GM12878 (cell line): Measurements from ENCODE around the gene LIMD2. TPM values are rescaled to one million over a fixed set of nuclear protein-coding genes. Genes with fewer than 3 reads are reported as not detected.
A peak's percentile ranks its signal among the peaks of the same experiment; 100 is the strongest.

ENCODE experiments used
- ATAC-seq: fragments of 200-7000 bp; cut with Tn5 transposase; 3 replicates; pipeline ENCODE4 v1.9.1; 2020; ENCODE audit warnings: mild to moderate bottlenecking, moderate library complexity
- BruUV-seq: library from RNA; stranded (reverse); fragments of 400-500 nt; replicated peaks from 2 replicates; lab custom pipeline; 2021; lab: Mats Ljungman, UMichigan
- CTCF ChIA-PET: fragments of 300-600 bp; sonication (Branson Sonifier 250); formaldehyde crosslinking; extraction: SDS; loops from one replicate; lab custom pipeline; 2021; ENCODE audit warnings: inconsistent platforms; lab: Yijun Ruan, JAX
- POLR2A ChIA-PET: fragments of 350-600 bp; formaldehyde crosslinking; extraction: SDS; loops from one replicate; lab custom pipeline; 2021; ENCODE audit warnings: inconsistent platforms; lab: Charles Lee
- RAD21 ChIA-PET: fragments of 300-600 bp; sonication (Branson Sonifier 250); formaldehyde crosslinking; loops from one replicate; lab custom pipeline; 2023; ENCODE audit warnings: antibody characterized with exemption; ENCODE audit not compliant: unreplicated experiment; lab: Charles Lee
- SMC1A ChIA-PET: fragments of 300-600 bp; sonication (Branson Sonifier 250); formaldehyde crosslinking; loops from one replicate; lab custom pipeline; 2023; ENCODE audit not compliant: unreplicated experiment, uncharacterized antibody; lab: Charles Lee
- DNase-seq: peaks from one replicate; pipeline ENCODE4 v3.0.0-alpha.2; 2011; ENCODE audit warnings: low read depth, low spot score
- FAIRE-seq: peaks from 3 replicates; lab custom pipeline; 2011; peaks lifted over from hg19 to GRCh38; lab: Jason Lieb, UNC
- H2AFZ ChIP-seq: 2 replicates; pipeline ENCODE4 v1.6.0; 2011; ENCODE audit warnings: low read depth, low read length, control low read depth; ENCODE audit not compliant: control insufficient read depth
- H3K27ac ChIP-seq: 2 replicates; pipeline ENCODE4 v1.5.1; 2011; ENCODE audit warnings: control low read depth; ENCODE audit not compliant: control insufficient read depth, insufficient read depth
- H3K27me3 ChIP-seq, 2 experiments: replicated peaks in 1 of 2; 2 replicates each; pipeline versions ENCODE4 v1.6.0 to v1.6.1; 2011; ENCODE audit warnings: low read length in 1 of 2; ENCODE audit not compliant: control insufficient read depth in 2 of 2, insufficient read depth in 2 of 2
- H3K36me3 ChIP-seq, 2 experiments: 2 replicates each; pipeline ENCODE4 v1.5.1; 2011; ENCODE audit warnings: low read length in 1 of 2; ENCODE audit not compliant: control insufficient read depth in 2 of 2, insufficient read depth in 2 of 2
- H3K4me1 ChIP-seq: 2 replicates; pipeline ENCODE4 v1.6.1; 2011; ENCODE audit warnings: mild to moderate bottlenecking, low read length, moderate library complexity, mixed read lengths; ENCODE audit not compliant: control insufficient read depth, insufficient read depth
- H3K4me2 ChIP-seq: 2 replicates; pipeline ENCODE4 v1.6.0; 2011; ENCODE audit warnings: control low read depth; ENCODE audit not compliant: control insufficient read depth, insufficient read depth
- H3K4me3 ChIP-seq: fragments of 200-600 bp; sonication (generic); 2 replicates; pipeline ENCODE4 v1.5.1; 2016
- H3K79me2 ChIP-seq: 2 replicates; pipeline ENCODE4 v1.6.0; 2011; ENCODE audit warnings: low read length; ENCODE audit not compliant: control insufficient read depth, insufficient read depth
- H3K9ac ChIP-seq: 2 replicates; pipeline ENCODE4 v1.8.0; 2011; ENCODE audit warnings: low read length, control low read depth, mixed read lengths; ENCODE audit not compliant: control insufficient read depth, insufficient read depth
- H3K9me3 ChIP-seq: replicated peaks from 3 replicates; pipeline ENCODE4 v1.5.1; 2011; ENCODE audit warnings: mild to moderate bottlenecking, low read length; ENCODE audit not compliant: control insufficient read depth, insufficient read depth
- H4K20me1 ChIP-seq: 2 replicates; pipeline ENCODE4 v1.6.0; 2011; ENCODE audit not compliant: control insufficient read depth, insufficient read depth
- ATF3 ChIP-seq: IDR thresholded peaks from 2 replicates; pipeline ENCODE4 v1.6.1; 2011; ENCODE audit warnings: low read depth, mild to moderate bottlenecking, low read length, moderate library complexity, borderline replicate concordance; ENCODE audit errors: extremely low read depth
- CEBPZ ChIP-seq: fragments of 150-350 bp; IDR thresholded peaks from 2 replicates; pipeline ENCODE4 v1.6.1; 2016; ENCODE audit warnings: low read depth, low read length
- CREB1 ChIP-seq: IDR thresholded peaks from 2 replicates; pipeline ENCODE4 v1.6.1; 2012; ENCODE audit warnings: low read depth, mild to moderate bottlenecking, inconsistent platforms
- FOS ChIP-seq: IDR thresholded peaks from 3 replicates; pipeline ENCODE4 v1.6.1; 2011; ENCODE audit warnings: borderline replicate concordance; ENCODE audit not compliant: insufficient read length; ENCODE audit errors: extremely low read depth
- HDAC2 ChIP-seq: fragments of 200-600 bp; sonication (generic); IDR thresholded peaks from 2 replicates; pipeline ENCODE4 v1.6.1; 2017
- IKZF2 ChIP-seq, 2 experiments: fragments of 450-650 bp; IDR thresholded peaks; 2 replicates each; pipeline ENCODE4 v1.6.1; 2017; ENCODE audit warnings: mild to moderate bottlenecking in 2 of 2, moderate library complexity in 2 of 2
- KDM1A ChIP-seq: fragments of 200-600 bp; sonication (generic); IDR thresholded peaks from 2 replicates; pipeline ENCODE4 v1.6.1; 2016; ENCODE audit warnings: borderline replicate concordance
- NBN ChIP-seq: fragments of 450-650 bp; IDR thresholded peaks from 2 replicates; pipeline ENCODE4 v1.6.1; 2016
- NFXL1 ChIP-seq: fragments of 450-650 bp; IDR thresholded peaks from 2 replicates; pipeline ENCODE4 v1.6.1; 2017; ENCODE audit warnings: antibody characterized with exemption, mild to moderate bottlenecking, borderline replicate concordance
- RBBP5 ChIP-seq: fragments of 200-600 bp; sonication (generic); conservative IDR thresholded peaks from 2 replicates; pipeline ENCODE4 v1.6.1; 2016
- SMAD1 ChIP-seq: fragments of 450-650 bp; IDR thresholded peaks from 2 replicates; pipeline ENCODE4 v1.6.1; 2018; ENCODE audit warnings: mild to moderate bottlenecking, low read depth; ENCODE audit not compliant: partially characterized antibody
- SMC3 ChIP-seq: IDR thresholded peaks from 2 replicates; pipeline ENCODE4 v1.6.1; 2011; ENCODE audit warnings: low read length, improper control_type of control experiment, borderline replicate concordance
- SPI1 ChIP-seq: IDR thresholded peaks from 2 replicates; pipeline ENCODE4 v1.6.1; 2011; ENCODE audit warnings: low read depth, mild to moderate bottlenecking, low read length, moderate library complexity, borderline replicate concordance; ENCODE audit not compliant: insufficient read depth
- ZBTB11 ChIP-seq: fragments of 450-650 bp; formaldehyde crosslinking; IDR thresholded peaks from 2 replicates; pipeline ENCODE4 v1.5.0; 2022; ENCODE audit warnings: mild to moderate bottlenecking, missing genetic modification characterization
- ZNF384 ChIP-seq: IDR thresholded peaks from 2 replicates; pipeline ENCODE4 v1.6.1; 2012; ENCODE audit warnings: low read depth, mild to moderate bottlenecking, low read length, improper control_type of control experiment, borderline replicate concordance
- WGBS: methylation state at CpG from one replicate; pipeline ENCODE4 v1.1.6; 2016; ENCODE audit warnings: low lambda C conversion rate; ENCODE audit not compliant: insufficient replicate concordance, insufficient coverage; ENCODE audit errors: missing lambda C conversion rate; 5-methylcytosine and 5-hydroxymethylcytosine counted together
- in situ Hi-C: fragments of 300-500 bp; cut with MboI; formaldehyde crosslinking; loops from 9 replicates; pipeline ENCODE4 v1.14.3; 2018; ENCODE audit warnings: mixed read lengths
- intact Hi-C: fragments of 100-400 bp; cut with micrococcal nuclease; formaldehyde crosslinking; loops from one replicate; pipeline ENCODE4 v1.14.2; 2022; ENCODE audit not compliant: unreplicated experiment
- polyA plus RNA-seq, 11 experiments: library from polyadenylated mRNA; depleted of rRNA in 4 of 11; unstranded in 6 of 11; stranded (reverse) in 5 of 11; fragments of >200 nt; fragmentation: Nextera tagmentation in 4 of 11; fragmentation: Illumina TruSeq in 1 of 11; extraction: Ambion mirVana in 4 of 11; extraction: Trizol in 1 of 11; gene quantifications; 1 replicate in 1 of 11; 2 replicates in 10 of 11; pipeline versions ENCODE4 v1.2.1 to v1.2.3, GENCODE V29; 2011 to 2016; ENCODE audit warnings: inconsistent platforms in 2 of 11, missing spikeins in 2 of 11, low read depth in 1 of 11
- total RNA-seq, 4 experiments: library from RNA; depleted of rRNA in 3 of 4; stranded (reverse); fragments of >200 nt in 3 of 4; fragmentation: Illumina TruSeq in 1 of 4; extraction: Trizol in 1 of 4; gene quantifications; 2 replicates each; pipeline versions ENCODE4 v1.2.1 to v1.2.3, GENCODE V29; 2013 to 2021

The LIMD2 gene
- total and polyA plus RNA-seq, 10 of the 15 experiments (the other 5 are each of a cell fraction or from before 2014, with no cell fraction given), result 1.1 to 339 (median 181) TPM

GRCh38 chr17:63697341-63698286 is 2.3 kb downstream of the LIMD2 start:
- no peaks in the 10 kb centered on the region for H4K20me1 ChIP-seq
- peak; percentile 60 for ATAC-seq
- no peak overlapping the region for H2AFZ ChIP-seq
- H3K36me3 ChIP-seq, result peaks cover 11 to 14% of the 10 kb centered on the region in 2 experiments; a peak in 3 of 4 replicates
- peaks cover 56% of the 10 kb centered on the region for H3K79me2 ChIP-seq
- peak; percentile 82 for DNase-seq
- RAD21 ChIA-PET, result interaction anchor here (0.9 to 3.2 kb wide), 21 partner anchors 8 to 262 kb away, joined by 3 to 24 read pairs (median 4); partner anchors contain the start of genes CCDC47, DDX42, MAP3K3 and STRADA
- in situ Hi-C loops (no loop called here), intact Hi-C loops (loop anchor here (1.0 to 10.0 kb wide), 6 partner anchors 44 to 273 kb away; partner anchors contain the start of genes DCAF7, FTSJ3, MAP3K3 and PSMC5)
- POLR2A ChIA-PET, result interaction anchor here (0.6 to 2.7 kb wide), 15 partner anchors 9 to 394 kb away, joined by 3 to 23 read pairs (median 4); partner anchors contain the start of genes CCDC47, DCAF7, DDX42 and MAP3K3
- CTCF ChIA-PET, result interaction anchor here (0.5 to 3.3 kb wide), 36 partner anchors 9 to 169 kb away, joined by 3 to 12 read pairs (median 4); partner anchors contain the start of genes CCDC47 and MAP3K3
- WGBS, result 5% methylated on average over 22 of the region's 22 CpGs
- peak overlapping the region; percentile 88 for H3K4me3 ChIP-seq
- H3K9me3 ChIP-seq, result no peaks in the 10 kb centered on the region
- peak overlapping the region; percentile 94 for H3K27ac ChIP-seq
- peak overlapping the region; percentile 84 for H3K4me2 ChIP-seq
- peak overlapping the region; percentile 86 for H3K9ac ChIP-seq
- SMC1A ChIA-PET, result interaction anchor here (0.7 to 2.5 kb wide), 18 partner anchors 9 to 272 kb away, joined by 3 to 11 read pairs (median 3); partner anchors contain the start of genes CCDC47, DDX42, FTSJ3 and MAP3K3
- peaks cover 36% of the 10 kb centered on the region for H3K4me1 ChIP-seq
- H3K27me3 ChIP-seq, result no peaks in the 10 kb centered on the region
- TSS peak; percentile 60 for BruUV-seq
- peak; percentile 91 for FAIRE-seq
- TF ChIP-seq ZBTB11 (CRISPR knock-in tag) (no peak), SMAD1 (no peak), ATF3 (no peak), ZNF384 (no peak), CEBPZ (no peak), FOS (no peak), NBN (peak; percentile 83), HDAC2 (no peak), SPI1 (peak; percentile 86), RBBP5 (no peak), NFXL1 (no peak), SMC3 (peak; percentile 58; the same call in 1 of the 2 replicates), CREB1 (no peak), IKZF2 (IDR thresholded peaks at IDR 0.05) (peak in 1 of 2 experiments; percentile 49; a peak in 2 of 4 replicates), KDM1A (no peak)
